T-helper 1 cell treated with Interleukin-12 subunit alpha and Interleukin-12 subunit beta and Interleukin-4 antibody, amounts not matched to agents 30 ng/mL and 1 ng/mL, for 36 hours (primary cell): ENCODE measurements around the gene PEA15. TPM values are rescaled to one million over a fixed set of nuclear protein-coding genes. Genes with fewer than 3 reads are reported as not detected.

Source experiments
- intact Hi-C: fragments of 100-400 bp; cut with micrococcal nuclease; formaldehyde crosslinking; loops from one replicate; pipeline ENCODE4 v1.15.1; 2024
- total RNA-seq: library from RNA; stranded (reverse); gene quantifications from 2 replicates; pipeline ENCODE4 v1.2.3, GENCODE V29; 2022

The PEA15 gene
- total RNA-seq, 1 donor from 2014 or later: 45.6 TPM

DNA sequence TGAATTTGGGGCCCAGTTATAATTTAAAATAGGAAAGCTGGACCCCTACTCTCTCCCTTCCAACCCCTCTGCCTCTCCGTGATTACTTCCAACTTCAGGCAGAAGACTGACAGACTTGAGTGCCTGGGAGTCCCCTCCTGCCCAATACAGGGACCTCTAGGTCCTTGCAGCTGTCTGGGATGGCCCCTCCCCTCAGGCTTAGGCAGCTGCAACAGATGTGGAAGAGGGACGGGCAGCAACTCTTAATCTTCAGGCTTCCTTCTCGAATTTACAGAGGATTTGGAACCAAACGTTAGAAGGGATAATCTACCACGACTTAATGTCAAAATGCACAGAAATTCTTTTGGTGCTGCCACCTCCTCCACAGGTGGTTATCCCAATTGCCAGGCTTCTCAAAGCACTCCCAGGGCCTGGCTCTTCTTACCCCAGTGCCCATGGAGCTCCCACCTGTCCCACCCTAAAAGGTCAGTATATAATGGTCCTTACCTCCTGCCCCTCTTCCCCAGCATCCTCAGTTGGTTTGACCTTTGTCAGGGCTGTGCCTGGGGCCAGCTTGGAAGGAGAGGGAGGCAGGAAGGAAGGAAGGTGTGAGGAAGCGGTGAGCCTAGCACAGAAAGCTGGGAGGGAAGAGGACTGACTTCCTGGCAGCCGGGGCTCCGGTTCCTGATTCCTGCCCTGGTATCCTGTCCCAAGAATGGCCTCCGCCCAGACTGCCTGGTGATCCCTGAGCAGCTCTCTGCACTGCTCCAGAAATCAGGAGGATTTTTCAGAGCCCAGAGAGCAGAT lies 2.8 kb downstream of the PEA15 start:
- intact Hi-C loops: loop anchor here (2.0 to 10.0 kb wide), 3 partner anchors 177 to 1131 kb away; partner anchors contain the start of genes AIM2, PIGM and TAGLN2

DNA sequence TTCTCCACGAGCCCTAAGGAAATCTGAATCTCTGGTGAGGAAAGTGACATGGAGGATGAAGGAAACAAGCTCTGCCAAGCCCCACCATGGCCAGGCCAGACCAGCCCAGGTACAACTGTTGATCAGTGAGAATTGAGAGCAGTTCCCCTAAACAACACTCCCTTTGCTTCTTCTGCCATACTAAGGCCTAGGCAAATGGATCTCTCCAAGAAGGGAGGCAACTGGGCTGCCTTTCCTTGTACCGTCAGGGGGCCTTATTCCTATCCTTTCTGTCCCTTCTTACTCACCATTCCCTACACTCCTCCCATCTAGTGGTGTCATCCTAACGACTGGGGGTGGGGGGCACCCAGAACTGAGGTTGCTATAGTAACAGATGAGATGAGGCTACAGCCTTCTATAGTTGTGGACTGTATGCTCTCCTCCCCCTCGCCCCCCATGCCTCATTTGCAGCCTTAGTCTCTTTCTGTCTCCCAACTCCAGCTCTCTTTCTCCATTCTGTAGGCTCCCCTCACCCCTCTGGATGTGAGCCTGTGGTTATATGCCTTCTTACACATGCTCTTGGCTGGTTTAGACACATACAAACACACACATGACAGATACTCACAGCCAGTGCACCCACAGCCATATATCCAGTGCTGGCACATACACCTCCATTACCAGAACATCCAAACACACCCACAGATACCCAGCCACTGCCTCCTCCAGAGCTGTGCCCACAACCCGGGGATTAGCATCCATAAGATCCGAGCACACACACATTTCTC lies 3.6 kb downstream of the PEA15 start:
- intact Hi-C loops: loop anchor here (5.0 to 10.0 kb wide), 2 partner anchors 284 to 1131 kb away; partner anchors contain the start of genes AIM2 and TAGLN2

DNA sequence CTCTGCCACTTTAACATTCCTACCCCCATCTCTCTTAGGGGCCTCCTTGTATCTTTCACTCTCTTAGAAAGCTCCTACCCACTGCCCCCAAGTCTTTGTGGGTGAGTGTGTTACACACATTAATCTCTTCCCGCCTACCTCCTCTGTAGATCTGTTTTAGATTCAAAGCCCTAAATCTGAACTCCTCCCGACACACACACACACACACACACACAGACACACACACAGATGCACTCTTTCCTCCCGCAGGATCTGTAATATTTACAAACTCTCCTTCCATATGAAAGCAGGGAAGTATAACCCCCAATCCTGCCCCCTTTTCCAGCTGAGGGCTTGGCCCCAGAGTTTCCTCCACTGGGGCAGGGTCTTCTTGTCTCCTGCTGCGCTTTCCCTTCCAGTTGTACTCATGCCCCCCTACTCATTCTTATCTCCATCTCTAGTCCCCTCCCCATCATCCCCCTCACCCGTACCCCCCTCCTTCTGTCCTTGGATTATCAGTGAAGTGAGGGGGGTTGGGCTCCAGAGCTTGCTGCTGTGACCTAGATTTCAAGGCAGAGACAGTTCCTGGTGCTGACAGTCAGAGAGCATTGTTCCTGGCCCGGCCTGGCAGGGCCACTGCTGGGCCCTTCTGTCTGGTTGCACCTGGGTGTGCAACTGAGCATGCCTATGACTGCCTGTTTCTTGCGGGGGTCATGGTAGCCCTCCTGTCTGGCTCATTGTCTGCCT lies 4.3 kb downstream of the PEA15 start:
- intact Hi-C loops: loop anchor here (5.0 to 10.0 kb wide), 2 partner anchors 285 to 1132 kb away; partner anchors contain the start of genes AIM2 and TAGLN2

DNA sequence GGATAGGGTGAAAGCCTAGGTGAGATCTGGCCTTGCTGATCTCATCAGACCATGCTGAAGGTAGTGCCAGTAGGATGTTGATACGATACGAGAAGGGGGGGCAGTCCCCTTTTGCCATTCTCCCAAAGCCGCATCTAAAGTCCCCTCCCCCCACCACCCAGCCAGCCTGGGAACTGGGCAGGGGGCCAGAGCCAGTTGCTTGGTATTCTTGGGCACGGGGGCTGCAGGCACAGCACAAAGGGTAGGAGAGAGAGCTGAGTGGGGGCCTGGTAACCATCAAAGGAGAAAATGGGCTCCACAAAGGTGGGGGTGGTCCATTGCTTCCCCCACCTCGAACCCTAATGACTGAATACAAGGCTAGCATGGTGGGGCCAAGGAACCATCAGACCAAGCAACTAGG lies 5.4 kb downstream of the PEA15 start:
- intact Hi-C loops: no loop called here

DNA sequence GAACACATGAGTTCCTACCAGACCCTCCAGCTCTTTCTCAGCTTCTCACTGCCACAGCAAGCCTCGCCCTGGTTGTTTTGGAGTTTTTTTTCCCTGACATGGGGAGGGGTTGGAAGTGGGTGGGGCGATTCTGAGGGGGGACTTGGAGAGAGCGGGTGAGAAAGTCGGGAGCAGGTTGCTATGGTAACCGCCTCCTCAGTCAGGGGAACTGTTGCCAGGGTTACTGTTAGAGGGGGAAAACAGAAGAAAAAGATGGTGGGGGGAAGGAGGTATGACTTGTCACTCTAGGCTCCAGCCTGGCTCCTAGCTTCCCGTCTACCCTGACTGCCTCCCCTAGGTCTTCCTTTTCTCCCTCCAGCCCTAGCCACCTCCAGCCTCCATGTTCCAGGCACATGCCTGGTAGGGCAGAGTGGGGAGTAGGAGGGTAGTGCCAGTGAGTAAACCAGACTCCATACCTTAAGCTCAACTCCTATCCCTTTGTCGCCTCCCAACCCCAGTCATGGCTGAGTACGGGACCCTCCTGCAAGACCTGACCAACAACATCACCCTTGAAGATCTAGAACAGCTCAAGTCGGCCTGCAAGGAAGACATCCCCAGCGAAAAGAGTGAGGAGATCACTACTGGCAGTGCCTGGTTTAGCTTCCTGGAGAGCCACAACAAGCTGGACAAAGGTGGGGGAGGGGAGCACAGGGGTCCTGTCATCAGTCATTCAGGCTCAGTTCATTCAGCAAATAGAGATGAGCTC lies 6.0 kb downstream of the PEA15 start:
- intact Hi-C loops: no loop called here

DNA sequence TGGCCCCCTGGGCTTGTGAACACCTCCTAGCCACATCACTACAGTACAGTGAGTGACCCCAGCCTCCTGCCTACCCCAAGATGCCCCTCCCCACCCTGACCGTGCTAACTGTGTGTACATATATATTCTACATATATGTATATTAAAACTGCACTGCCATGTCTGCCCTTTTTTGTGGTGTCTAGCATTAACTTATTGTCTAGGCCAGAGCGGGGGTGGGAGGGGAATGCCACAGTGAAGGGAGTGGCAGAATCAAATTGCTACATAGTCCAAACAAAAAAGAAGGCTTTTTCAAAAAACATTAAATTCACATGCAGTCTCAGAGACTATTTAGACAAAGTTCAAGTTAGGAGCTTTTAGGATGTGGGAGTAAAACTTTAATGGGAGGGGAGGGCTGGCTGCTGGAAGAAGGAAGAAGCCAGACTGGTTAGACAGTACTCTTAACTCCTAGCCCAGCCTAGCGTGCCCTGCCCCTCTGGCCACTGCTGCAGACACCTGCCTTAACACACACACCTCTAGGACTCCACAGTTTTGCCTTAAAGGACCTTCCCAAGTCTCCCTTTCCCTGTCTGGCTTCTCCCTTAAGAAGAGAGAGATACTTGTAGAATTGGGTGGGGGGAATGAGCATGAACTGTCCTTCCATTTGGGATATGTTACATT lies 9.4 kb downstream of the PEA15 start:
- intact Hi-C loops: no loop called here

DNA sequence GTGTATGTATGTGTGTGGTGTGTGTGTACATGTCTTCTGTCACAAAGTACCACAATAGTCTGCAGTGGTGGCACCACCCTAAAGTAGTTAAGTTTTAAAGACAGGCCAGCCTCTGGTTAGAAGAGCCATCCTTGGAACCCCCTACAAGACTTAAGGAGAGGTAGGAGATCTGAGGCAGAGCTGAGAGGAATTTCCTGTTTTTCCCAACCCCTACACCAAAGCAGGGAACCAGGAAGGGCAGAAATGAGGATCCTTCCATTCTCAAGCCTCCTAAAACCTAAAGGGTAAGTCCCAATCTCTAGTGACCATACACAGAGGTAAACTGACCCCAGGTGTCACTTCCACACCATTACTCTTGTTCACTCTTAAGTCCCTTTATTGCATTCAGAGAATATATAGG lies 11.1 kb downstream of the PEA15 start:
- intact Hi-C loops: no loop called here

DNA sequence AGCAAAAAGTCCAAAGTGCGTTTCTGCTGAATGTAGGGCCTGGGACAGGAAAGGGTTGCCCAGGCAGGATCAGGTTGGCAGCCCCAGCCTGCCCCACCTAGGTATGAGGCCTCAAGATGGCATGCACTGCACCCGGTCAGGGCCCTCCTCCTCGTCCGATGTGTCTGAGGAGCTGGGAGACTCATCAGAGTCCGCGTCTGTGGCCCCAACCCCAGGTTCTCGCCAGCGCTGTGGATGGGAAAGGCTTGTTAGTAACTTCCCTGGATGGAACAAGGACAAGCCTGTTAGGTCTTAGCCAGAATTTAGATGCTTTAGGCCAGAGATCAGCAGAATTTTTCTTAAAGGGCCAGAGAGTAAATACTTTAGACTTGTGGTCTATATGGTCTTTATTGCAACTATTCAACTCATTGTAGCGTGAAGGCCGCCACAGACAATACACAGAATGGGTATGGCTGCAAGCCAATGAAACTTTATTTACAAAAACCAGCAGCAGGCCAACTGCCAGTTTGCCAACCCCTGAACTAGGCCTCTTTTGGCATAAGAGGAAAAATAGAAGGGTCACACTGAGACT lies 12.4 kb downstream of the PEA15 start:
- intact Hi-C loops: no loop called here

DNA sequence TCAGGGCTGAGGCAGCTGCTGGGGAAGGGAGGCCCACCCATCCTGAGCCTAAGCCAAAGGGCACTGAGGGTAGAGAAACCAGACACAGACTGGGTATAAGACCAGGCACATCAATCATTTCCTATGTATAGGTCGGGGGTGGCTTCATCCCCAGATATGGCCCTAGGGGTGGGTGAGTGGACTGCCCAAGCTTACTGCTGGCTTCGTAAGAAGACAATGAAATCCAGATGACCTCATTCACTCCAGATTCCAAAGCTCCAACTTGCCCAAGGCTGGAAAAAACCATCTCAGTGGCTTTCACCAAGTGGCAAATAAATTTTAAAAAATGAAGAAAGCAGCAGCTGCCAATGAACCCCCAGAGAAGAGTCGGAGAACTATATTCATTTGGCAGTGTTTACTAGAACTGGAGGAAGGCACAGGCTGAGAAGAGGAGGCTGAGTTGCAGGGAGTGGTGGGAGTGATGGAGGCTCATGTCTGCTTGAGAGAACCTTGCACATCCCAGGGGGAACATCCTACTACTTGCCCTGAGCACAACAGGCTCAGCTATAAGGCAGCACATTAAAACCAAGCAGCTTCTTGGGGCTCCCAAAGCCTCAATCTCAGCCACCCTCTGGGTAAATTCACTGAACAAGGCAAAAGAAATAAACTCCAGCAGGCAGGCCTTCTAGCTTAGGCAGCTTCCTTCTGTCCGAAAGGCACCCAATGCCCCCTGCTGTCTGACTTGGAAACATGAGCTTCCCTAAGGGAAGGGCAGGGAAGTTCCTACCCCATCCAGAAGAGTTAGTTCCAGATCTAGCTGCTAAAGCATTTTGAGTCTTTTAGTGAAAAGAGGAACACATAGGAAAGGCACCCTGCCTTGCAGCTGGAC lies 14.1 kb downstream of the PEA15 start:
- intact Hi-C loops: no loop called here

DNA sequence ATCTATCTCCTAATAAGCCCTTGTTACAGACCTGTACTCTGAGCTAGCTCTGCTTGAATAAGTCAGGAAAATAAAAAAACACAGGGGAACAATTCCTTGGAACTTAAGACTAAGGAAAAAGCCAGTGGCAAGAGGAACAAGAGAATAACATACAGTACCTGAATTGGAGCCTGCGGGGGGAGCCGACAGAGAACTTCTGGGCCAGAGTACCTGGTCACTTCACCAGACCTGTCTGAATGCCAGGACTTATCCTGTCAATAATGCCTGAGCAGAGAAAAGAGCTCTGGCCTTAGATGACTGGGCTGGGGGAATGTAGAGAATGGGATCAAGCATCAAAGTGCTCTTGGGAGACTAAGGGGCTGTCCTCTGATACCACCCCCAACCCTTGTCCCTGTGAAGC lies 15.1 kb downstream of the PEA15 start:
- intact Hi-C loops: no loop called here

DNA sequence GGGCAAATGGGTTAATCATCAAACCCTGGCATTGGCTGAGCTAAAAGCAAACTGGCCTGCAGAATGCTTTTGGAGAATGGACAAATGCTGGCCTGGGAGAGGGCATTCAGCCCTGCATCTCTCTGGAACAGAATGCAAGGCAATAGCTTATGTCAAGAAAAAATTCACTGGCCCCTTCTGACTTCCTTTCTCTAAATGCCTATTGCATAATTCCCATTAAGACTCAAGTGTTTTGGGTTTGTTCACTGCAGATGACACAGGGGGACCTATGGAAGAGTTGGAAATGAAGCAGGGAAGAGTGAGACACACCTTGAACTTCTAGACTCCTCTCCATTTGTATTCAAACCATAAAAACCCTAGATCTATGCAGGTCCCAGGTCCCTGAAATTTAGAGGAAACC lies 15.9 kb downstream of the PEA15 start:
- intact Hi-C loops: no loop called here

DNA sequence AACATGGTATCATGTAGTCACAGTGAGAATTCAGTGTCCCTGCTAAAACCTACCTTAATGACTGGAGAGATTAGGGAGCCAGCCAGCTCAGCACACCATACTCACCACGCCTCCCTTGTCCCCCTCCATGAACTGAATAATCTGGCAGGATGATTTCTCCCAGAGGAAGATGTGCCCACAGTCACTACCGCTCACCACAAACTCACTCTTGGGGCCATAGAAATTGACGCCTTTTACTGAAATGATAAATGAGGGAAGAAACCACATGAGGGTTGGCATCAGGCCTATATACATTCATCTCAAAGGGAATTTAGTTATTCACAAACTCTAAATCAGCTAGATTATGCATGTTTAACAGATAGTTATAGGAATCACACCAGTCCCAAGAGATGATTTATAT lies 17.4 kb downstream of the PEA15 start:
- intact Hi-C loops: no loop called here

DNA sequence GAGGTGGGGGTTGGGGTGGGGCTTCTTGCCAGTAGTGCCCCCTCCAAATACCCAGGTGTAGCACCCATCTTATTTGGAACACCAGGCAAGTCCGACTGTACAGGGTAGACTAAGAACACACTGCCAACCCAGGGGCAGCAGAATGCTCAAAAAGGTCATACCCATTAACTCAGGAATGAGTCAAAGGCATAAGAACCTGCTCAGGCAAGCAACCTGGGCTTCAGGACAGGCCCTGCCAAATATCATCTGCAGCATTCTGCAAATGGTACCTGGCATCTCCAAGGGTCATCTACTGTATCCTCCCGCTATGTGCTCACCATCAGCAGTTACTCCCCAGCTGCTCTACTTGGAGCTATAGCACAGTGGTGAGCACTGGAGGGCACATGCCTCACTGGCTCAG lies 19.4 kb downstream of the PEA15 start:
- intact Hi-C loops: no loop called here

DNA sequence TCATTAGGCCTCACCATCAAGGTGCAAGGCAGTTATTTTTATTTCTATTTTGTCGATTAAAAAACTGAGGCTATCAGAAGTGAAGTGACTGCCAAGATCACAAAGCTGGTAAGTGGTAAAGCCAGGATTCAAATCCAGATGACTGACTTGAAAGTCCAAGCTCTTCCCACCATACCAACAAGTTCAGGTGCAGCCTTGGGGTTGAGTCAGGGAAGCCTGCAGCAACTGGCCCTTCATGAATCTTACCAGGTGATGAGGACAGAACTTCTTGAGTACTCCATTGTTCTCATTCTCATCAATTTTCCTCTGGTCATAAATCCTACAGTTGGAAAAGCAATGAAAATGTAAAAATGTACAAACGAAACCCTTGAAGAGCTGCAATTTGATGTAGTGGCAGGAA lies 20.2 kb downstream of the PEA15 start:
- intact Hi-C loops: no loop called here

DNA sequence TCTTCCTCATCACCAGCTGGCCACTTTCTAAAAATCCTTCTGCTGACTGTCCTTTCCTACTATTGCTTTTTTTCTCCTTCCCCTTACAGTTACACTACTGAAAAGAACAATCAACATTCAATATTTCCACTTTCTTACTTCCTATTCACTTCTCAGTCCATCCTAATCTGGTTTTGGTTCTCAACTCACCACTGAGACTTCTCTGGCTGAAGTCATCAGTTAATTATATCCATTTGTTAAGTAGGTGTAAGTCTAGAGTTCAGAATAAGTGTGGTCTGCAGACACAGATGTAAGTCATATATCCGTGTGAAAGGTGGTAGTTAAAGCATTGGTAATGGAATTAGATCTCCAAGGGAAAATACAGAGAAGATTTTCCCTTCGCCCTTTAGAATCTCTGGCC lies 21.4 kb downstream of the PEA15 start:
- intact Hi-C loops: no loop called here

DNA sequence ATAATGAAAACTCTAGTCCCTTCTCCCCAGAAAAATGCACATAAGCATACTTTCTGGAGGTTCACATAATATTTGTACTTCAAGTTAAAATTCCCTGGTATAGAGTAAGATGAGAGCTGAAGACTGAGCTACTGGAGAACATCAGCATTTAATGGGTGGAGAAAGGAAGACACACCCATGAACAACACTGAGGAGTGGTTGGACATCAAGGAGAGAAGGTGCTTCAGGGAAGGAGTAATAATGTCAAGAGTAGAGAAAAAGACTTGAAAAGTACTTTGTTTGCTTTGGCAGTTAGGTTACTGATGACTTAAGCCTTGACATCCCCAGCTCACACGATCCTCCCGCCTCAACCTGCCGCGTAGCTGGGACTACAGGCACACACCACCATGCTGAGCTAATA lies 21.9 kb downstream of the PEA15 start:
- intact Hi-C loops: no loop called here

DNA sequence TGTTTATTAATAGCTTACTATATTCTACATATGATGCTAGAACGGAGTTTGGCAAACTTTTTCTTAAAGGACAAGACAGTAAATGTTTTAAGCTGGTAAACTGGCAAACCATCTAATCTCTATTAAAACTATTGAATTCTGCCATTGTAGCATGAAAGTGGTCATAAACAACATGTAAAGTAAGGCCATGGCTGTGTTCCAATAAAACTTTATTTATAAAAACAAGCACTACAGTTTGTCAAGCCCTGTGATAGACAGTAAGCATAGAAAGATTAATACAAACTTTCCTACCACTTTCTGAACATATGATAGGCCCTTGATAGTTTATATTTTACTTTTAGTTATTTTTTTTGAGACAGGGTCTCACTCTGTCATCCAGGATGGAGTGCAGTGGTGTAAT lies 22.4 kb downstream of the PEA15 start:
- intact Hi-C loops: no loop called here

DNA sequence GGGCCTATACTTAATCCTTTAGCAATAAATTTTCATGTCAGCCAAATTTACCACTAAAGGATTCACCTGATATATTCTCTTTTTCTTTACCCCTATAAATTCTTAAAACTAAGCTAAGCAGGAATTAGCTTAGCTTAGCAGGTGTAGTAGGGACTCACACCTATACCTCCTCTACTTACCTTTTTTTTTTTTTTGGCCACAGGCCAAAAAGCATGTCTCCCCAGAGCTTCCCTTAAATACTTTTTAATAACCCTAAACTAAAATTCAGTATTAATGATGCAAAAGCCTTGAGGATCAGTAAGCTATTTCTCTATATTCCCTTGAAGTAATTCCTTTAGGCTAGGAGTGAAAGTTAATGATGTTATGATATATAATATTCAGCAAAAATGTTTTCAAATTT lies 23.2 kb downstream of the PEA15 start:
- intact Hi-C loops: no loop called here

DNA sequence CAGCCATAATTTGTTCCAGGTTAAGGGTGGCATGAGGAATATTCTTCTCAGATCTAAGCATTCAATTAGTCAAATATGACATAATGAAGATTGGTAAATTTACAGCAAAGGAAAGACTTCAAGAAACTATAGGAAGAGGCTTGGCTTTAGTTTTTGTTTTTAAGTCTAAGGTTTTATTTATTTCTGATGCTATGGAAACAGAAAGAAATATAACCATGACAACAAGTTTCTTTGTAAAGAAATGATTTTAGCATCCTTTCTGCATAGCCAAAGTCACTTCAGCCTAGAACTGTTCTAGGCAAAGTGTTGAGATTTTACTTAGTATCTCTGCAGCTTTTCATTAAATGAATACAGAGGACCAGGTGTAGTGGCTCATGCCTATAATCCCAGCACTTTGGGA lies 27.7 kb downstream of the PEA15 start:
- intact Hi-C loops: no loop called here
